Small intestine (tissue), 7 donors: Measurements from ENCODE around the gene SMARCA5. TPM values are rescaled to one million over a fixed set of nuclear protein-coding genes. Genes with fewer than 3 reads are reported as not detected.

Source experiments
- DNase-seq, 2 donors: peaks; one replicate each; pipeline versions ENCODE4 v3.0.0 to v3.0.0-alpha.2; 2013
- FAIRE-seq: peaks from 2 replicates; lab custom pipeline; 2012; peaks lifted over from hg19 to GRCh38; lab: Jason Lieb, UNC
- H3K27ac ChIP-seq, 3 donors: one replicate each; pipeline ENCODE4 v1.5.1; 2013; ENCODE audit warnings: low read length in 2 of 3, mild to moderate bottlenecking in 2 of 3, control low read depth in 1 of 3, inconsistent platforms in 1 of 3, low read depth in 1 of 3, moderate library complexity in 1 of 3
- H3K27me3 ChIP-seq, 3 donors: one replicate each; pipeline ENCODE4 v1.6.1; 2013; ENCODE audit warnings: low read length in 3 of 3, inconsistent platforms in 1 of 3; ENCODE audit not compliant: control insufficient read depth in 3 of 3, insufficient read depth in 3 of 3
- H3K36me3 ChIP-seq, 3 donors: one replicate each; pipeline ENCODE4 v1.6.1; 2013; ENCODE audit warnings: low read length in 3 of 3, inconsistent platforms in 1 of 3, low read depth in 1 of 3, mild to moderate bottlenecking in 1 of 3, moderate library complexity in 1 of 3; ENCODE audit not compliant: control insufficient read depth in 3 of 3, insufficient read depth in 2 of 3
- H3K4me1 ChIP-seq, 3 donors: one replicate each; pipeline ENCODE4 v1.6.1; 2013; ENCODE audit warnings: low read length in 2 of 3, inconsistent platforms in 1 of 3, low read depth in 1 of 3, mild to moderate bottlenecking in 1 of 3, moderate library complexity in 1 of 3; ENCODE audit not compliant: control insufficient read depth in 3 of 3, insufficient read depth in 2 of 3
- H3K4me3 ChIP-seq, 3 donors: one replicate each; pipeline ENCODE4 v1.5.1; 2013; ENCODE audit warnings: low read length in 3 of 3, control low read depth in 1 of 3, inconsistent platforms in 1 of 3, low read depth in 1 of 3, mild to moderate bottlenecking in 1 of 3, moderate library complexity in 1 of 3
- H3K9me3 ChIP-seq, 2 donors: one replicate each; pipeline ENCODE4 v1.6.1; 2013; ENCODE audit warnings: low read depth in 1 of 2, low read length in 1 of 2; ENCODE audit not compliant: control insufficient read depth in 2 of 2, insufficient read depth in 1 of 2
- WGBS, 3 donors: extraction: QIAGEN DNeasy Blood & Tissue Kit; methylation state at CpG; one replicate each; pipeline ENCODE4 v1.1.7; 2013; 5-methylcytosine and 5-hydroxymethylcytosine counted together
- polyA plus RNA-seq, 4 donors: library from polyadenylated mRNA; stranded (reverse) in 3 of 4; unstranded in 1 of 4; fragments of 200-250 nt in 3 of 4; fragments of 120-200 nt in 1 of 4; gene quantifications; one replicate each; pipeline versions ENCODE4 v1.2.1 to v1.2.3, GENCODE V29; 2013
- donor health status: healthy with polysubstance abuse.
- donor health status: control.
- donor health status: control.
- donor health status: Bipolar disorder and iron deficiency.
- donor health status: healthy.

SMARCA5 gene
- polyA plus RNA-seq, 4 donors = 13.0 to 49.8 (median 17.6) TPM

- H3K4me3 ChIP-seq = no peak overlapping the region
- WGBS, 3 donors = 90 to 95% (median 93%) methylated on average over 3 of the region's 3 CpGs
- H3K27ac ChIP-seq = no peak overlapping the region
Observed at GRCh38 chr4:143488687-143489086, 24.8 kb upstream of the SMARCA5 start.

GRCh38 chr4:143489106-143489505 is 24.4 kb upstream of the SMARCA5 start:
- H3K27ac ChIP-seq = no peak overlapping the region
- 92 to 100% (median 96%) methylated on average over 2 of the region's 2 CpGs for WGBS, 3 donors
- DNase-seq (no peak), FAIRE-seq (no peak)
- H3K36me3 ChIP-seq = no peaks in the 10 kb centered on the region
- H3K4me1 ChIP-seq = no peaks in the 10 kb centered on the region
- peaks cover 0 to 2% (median 0%) of the 10 kb centered on the region in 3 donors for H3K27me3 ChIP-seq
- H3K4me3 ChIP-seq = no peak overlapping the region
- H3K9me3 ChIP-seq = no peaks in the 10 kb centered on the region

More at GRCh38 chr4:143488687-143489086, 24.8 kb upstream of the SMARCA5 start:
- Histone ChIP-seq H3K27me3 (peaks cover 0 to 2% (median 0%) of the 10 kb centered on the region in 3 donors), H3K9me3 (no peaks in the 10 kb centered on the region), H3K36me3 (no peaks in the 10 kb centered on the region), H3K4me1 (no peaks in the 10 kb centered on the region)
- DNase-seq = no peak
- FAIRE-seq = no peak

GRCh38 chr4:143498021-143498420 is 15.5 kb upstream of the SMARCA5 start:
- DNase-seq (no peak), FAIRE-seq (no peak)
- H3K4me3 ChIP-seq = no peak overlapping the region
- H3K27me3 ChIP-seq = no peaks in the 10 kb centered on the region
- H3K36me3 ChIP-seq = no peaks in the 10 kb centered on the region
- no peak overlapping the region for H3K27ac ChIP-seq
- H3K4me1 ChIP-seq = no peaks in the 10 kb centered on the region
- WGBS, 3 donors = 77 to 85% (median 81%) methylated on average over 8 of the region's 8 CpGs
- no peaks in the 10 kb centered on the region for H3K9me3 ChIP-seq

DNA sequence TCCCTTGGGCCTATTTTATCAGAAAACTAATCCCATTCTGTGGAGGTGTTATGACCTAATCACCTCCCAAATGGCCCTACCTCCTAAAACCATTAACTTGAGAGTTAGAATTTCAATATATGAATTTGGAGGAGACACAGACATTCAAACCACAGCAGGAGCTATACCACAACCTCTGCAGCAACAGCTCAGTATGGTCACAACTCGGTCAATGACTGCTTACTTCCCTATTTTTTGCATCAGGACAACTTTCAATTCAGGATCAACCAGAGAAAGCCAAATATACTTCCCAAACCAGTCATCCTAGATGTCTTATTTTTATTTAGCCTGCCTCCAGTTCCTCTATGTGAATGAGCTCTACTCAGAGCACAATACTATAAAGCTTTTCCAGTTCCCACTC is 11.3 kb upstream of the SMARCA5 start:
- Histone ChIP-seq H3K4me1 (no peaks in the 10 kb centered on the region), H3K27ac (no peak overlapping the region), H3K36me3 (no peaks in the 10 kb centered on the region), H3K4me3 (no peak overlapping the region), H3K27me3 (no peaks in the 10 kb centered on the region), H3K9me3 (no peaks in the 10 kb centered on the region)
- 74 to 87% (median 83%) methylated on average over 1 of the region's 1 CpG for WGBS, 3 donors
- FAIRE-seq (no peak), DNase-seq (no peak)

- no peak overlapping the region for H3K27ac ChIP-seq
- H3K36me3 ChIP-seq = no peaks in the 10 kb centered on the region
- H3K9me3 ChIP-seq = no peaks in the 10 kb centered on the region
- no peak for DNase-seq
- no peaks in the 10 kb centered on the region for H3K27me3 ChIP-seq
- H3K4me3 ChIP-seq = no peak overlapping the region
- FAIRE-seq = no peak
- no peaks in the 10 kb centered on the region for H3K4me1 ChIP-seq
- WGBS, 3 donors = 92 to 94% (median 93%) methylated on average over 1 of the region's 1 CpG
Observed at GRCh38 chr4:143506031-143506430, 7.5 kb upstream of the SMARCA5 start.

GRCh38 chr4:143511906-143512305 is 1.6 kb upstream of the SMARCA5 start:
- H3K36me3 ChIP-seq = no peaks in the 10 kb centered on the region
- peaks cover 0 to 11% (median 0%) of the 10 kb centered on the region in 3 donors for H3K4me1 ChIP-seq
- no peak for FAIRE-seq
- 89 to 96% (median 93%) methylated on average over 7 of the region's 7 CpGs for WGBS, 3 donors
- no peak for DNase-seq
- no peak overlapping the region for H3K27ac ChIP-seq
- no peak overlapping the region for H3K4me3 ChIP-seq
- H3K9me3 ChIP-seq = no peaks in the 10 kb centered on the region
- H3K27me3 ChIP-seq = no peaks in the 10 kb centered on the region

- H3K27me3 ChIP-seq = no peaks in the 10 kb centered on the region
- DNase-seq (no peak), FAIRE-seq (no peak)
- peak overlapping the region; percentile 68 to 94 (median 73) for H3K4me3 ChIP-seq
- peak overlapping the region; percentile 85 to 100 (median 98) for H3K27ac ChIP-seq
- 0 to 1% (median 0%) methylated on average over 18 of the region's 18 CpGs for WGBS, 3 donors
- H3K4me1 ChIP-seq = peaks cover 0 to 11% (median 3%) of the 10 kb centered on the region in 3 donors
- H3K9me3 ChIP-seq = no peaks in the 10 kb centered on the region
- H3K36me3 ChIP-seq = peaks cover 0 to 3% (median under 1%) of the 10 kb centered on the region in 3 donors
Observed at GRCh38 chr4:143512978-143513313, 556 bp upstream of the SMARCA5 start.

DNA sequence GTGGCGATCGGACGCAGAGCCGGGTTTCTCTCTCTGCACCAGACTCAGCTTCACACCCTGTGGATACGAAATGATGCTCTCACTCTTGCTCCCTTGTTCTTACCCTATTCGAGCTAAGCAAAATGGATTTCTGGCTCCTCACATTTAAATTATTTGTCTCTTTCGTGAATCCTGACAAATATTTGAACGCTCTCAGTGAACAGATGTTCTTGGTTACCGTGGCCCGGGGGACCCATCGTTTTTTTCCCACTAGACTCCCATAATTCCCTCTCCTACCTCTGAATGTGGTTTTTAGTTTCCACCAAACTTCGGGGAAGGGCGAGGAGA is 630 bp downstream of the SMARCA5 start:
- Histone ChIP-seq H3K9me3 (no peaks in the 10 kb centered on the region), H3K4me1 (peaks cover 0 to 11% (median 3%) of the 10 kb centered on the region in 3 donors), H3K4me3 (peak overlapping the region; percentile 68 to 94 (median 73)), H3K27me3 (no peaks in the 10 kb centered on the region), H3K36me3 (peaks cover 0 to 3% (median 2%) of the 10 kb centered on the region in 3 donors), H3K27ac (peak overlapping the region; percentile 85 to 100 (median 98))
- 0% methylated on average over 10 to 13 of the region's 13 CpGs for WGBS, 3 donors
- DNase-seq (no peak), FAIRE-seq (no peak)

DNA sequence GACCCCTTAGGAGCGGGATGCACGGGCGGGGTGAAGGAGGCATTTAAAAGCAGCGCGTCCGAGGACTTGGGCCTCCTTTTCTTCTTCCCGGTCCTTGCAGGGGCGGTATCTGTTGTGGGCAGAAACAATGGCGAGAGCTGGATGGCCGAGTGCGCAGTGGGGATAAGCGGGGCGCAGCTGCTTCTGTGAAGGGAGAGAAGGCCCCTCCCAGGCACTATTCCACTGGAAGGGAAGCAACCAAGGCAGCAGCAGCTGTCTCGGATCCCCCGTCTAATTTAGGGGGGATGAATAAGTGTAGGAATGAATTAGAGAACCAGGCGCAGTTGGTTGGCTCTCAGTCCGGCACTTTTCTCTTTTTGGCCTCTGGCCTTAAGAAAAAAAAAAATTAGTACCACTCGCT is 995 bp downstream of the SMARCA5 start:
- peaks cover 0 to 11% (median 3%) of the 10 kb centered on the region in 3 donors for H3K4me1 ChIP-seq
- no peak for FAIRE-seq

More for the DNA sequence above, 995 bp downstream of the SMARCA5 start:
- Histone ChIP-seq H3K27ac (peak overlapping the region; percentile 85 to 100 (median 98)), H3K36me3 (peaks cover 0 to 3% (median 3%) of the 10 kb centered on the region in 3 donors), H3K4me3 (peak overlapping the region; percentile 68 to 94 (median 73)), H3K9me3 (no peaks in the 10 kb centered on the region), H3K27me3 (no peaks in the 10 kb centered on the region)
- DNase-seq = peak; percentile 47 to 71
- WGBS, 3 donors = 0 to 1% (median 0%) methylated on average over 17 to 18 of the region's 18 CpGs
